ENCODE measurements around the gene LSM3.
A peak's percentile ranks its signal among the peaks of the same experiment; 100 is the strongest.

LSM3 gene

DNA sequence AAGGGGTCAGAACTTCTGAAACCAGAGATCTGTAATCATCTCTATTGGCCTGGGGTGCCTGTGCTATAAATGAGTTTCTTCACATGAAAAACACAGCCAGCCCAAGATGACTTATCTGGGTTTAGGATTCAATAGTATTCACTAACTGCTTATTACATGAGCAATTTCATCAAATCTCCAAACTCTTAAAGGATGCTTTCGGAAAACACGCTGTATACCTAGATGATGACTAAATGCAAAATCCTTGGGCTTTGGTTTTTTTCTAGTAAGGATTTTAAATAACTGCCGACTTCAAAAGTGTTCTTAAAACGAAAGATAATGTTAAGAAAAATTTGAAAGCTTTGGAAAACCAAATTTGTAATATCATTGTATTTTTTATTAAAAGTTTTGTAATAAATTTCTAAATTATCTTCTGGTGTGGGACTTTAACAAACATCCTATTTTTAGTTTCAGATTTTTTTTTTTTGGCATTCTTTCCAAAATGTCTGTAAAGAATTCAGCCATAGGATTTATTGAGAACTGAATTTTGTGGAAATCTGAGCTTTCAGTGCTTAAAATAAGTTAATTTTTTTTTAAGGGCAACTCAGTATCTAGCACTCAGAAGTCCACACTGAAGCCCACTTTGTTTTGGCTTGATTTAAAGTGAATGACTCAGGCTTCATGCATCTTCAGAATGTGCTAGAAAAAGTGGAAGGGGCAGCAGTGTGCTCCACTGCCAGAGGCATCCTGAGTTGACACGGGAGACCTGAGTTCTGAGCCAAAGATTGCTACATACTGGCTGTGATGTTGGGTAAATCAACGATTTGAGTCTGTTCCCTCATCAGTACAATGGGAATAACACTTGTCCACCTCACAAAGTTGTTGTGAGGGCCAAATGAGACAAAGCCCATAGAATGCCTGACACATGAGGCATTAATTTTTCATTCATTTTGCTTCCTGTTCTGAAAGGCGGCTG, 35.1 kb upstream of the LSM3 start:
- DNase-seq (ENCODE audit: low spot score): no peak

GRCh38 chr3:14144423-14145075, 34.1 kb upstream of the LSM3 start:
- DNase-seq (ENCODE audit: low spot score): peak; percentile 96

DNA sequence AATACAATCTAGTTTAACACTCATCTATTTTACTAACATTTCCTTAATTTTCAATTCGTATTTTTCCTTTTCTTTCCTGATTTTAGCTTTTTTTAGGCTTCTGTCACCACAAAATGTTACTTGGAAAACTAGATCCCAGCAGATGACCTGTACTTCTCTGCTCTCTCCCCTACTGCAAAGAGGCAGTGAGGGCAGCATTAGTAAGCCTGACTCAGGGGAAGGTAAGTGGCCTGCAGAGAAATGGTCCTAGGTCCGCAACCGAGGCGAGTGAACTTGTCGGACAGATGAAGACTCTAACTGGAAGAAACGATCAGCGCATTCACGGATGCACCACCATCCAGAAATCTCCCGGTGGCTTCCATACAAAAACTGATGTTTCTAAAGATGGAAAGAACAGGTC, 33.4 kb upstream of the LSM3 start:
- DNase-seq (ENCODE audit: low spot score): no peak

- no peak for DNase-seq (ENCODE audit: low spot score)
Observed at GRCh38 chr3:14145670-14146380, 32.8 kb upstream of the LSM3 start.

- DNase-seq (ENCODE audit: low spot score): no peak
Observed at GRCh38 chr3:14146381-14147065, 32.1 kb upstream of the LSM3 start.

- DNase-seq (ENCODE audit: low spot score): no peak
Observed at GRCh38 chr3:14147066-14147435, 31.6 kb upstream of the LSM3 start.

DNA sequence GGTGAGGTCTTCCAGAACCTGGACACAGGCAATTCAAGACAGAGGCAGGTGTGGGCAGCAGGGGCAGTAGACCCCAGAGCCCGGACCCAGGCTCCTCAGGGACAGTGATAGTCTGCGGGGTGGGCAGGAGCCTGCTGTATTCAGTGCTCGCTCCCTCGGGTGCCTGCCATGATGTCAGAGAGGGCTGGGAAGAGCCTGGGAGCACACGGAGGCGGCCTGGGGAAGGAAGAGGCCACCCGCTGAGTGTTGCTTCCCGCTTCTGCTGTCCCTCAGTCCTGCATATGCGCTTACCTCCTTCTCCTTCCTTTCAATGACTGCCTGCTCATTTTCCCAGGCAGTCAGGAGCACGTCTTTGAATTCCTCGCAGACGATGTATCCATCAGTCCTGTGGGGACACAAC, 31.0 kb upstream of the LSM3 start:
- DNase-seq (ENCODE audit: low spot score): no peak

- no peak for DNase-seq (ENCODE audit: low spot score)
Observed at GRCh38 chr3:14148041-14148985, 30.3 kb upstream of the LSM3 start.

DNA sequence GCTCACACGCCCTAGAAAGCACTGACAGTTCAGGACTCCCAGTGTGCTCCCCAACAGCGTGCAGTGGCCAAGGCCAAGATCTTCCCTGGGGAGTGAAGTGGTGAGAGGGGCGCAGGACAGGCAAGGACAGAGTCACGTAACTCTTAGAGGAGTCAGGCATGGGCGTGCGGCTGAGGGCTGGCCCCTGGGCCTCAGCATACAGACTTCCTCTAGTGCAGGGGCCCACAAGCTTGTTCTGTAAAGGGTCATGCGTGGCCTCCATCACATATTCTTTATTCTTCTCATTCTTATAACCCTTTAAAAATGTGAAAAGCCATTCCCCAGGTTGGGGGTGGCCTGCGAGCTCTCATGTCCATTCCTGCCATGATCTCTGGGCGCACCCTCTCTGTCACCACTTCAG, 28.5 kb upstream of the LSM3 start:
- no peak for DNase-seq (ENCODE audit: low spot score)

GRCh38 chr3:14150491-14151230, 28.0 kb upstream of the LSM3 start:
- no peak for DNase-seq (ENCODE audit: low spot score)

- no peak for DNase-seq (ENCODE audit: low spot score)
Observed at GRCh38 chr3:14151471-14152083, 27.0 kb upstream of the LSM3 start.

- DNase-seq (ENCODE audit: low spot score): peak; percentile 35
Observed at GRCh38 chr3:14152233-14152962, 26.2 kb upstream of the LSM3 start.

DNA sequence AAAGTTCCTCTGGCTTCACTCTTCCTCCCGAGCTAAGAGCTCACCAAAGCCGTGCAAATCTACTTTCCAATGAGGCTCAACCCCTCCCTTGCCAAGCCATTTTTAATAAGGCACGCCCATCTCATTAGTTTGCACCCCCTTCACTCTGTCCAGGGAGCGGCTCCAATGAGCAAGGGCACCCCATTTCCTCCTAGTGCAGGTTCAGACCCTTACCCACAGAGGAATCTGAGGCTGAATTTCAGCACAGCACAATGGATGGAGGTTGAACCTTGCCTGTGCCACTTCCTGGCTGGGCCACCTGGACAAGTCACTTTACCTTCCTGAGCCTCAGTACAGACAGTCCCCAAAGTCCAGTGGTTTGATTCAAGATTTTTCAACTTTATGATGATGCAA, 25.7 kb upstream of the LSM3 start:
- DNase-seq (ENCODE audit: low spot score): no peak

DNA sequence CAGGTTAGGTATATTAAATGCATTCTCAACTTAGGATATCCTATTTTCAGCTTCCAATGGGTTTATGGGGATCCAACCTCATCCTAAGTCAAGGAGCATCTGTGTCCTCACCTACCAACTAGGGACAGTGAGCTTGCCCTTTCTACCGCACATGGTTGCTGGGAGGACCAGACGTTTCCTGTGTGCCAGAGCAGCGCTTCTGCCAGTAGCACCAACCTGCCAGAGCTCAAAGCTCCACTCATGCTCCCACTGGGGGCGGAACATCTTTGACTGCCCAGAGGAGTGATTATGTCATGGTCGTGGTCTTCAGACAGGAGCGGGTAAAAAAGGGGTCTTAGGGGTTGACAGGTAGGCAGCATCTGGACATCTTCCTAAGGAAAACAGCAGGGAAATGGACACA, 25.0 kb upstream of the LSM3 start:
- DNase-seq (ENCODE audit: low spot score): no peak

GRCh38 chr3:14154276-14154675, 24.3 kb upstream of the LSM3 start:
- no peak for DNase-seq (ENCODE audit: low spot score)

- DNase-seq (ENCODE audit: low spot score): no peak
Observed at GRCh38 chr3:14154895-14155440, 23.6 kb upstream of the LSM3 start.

DNA sequence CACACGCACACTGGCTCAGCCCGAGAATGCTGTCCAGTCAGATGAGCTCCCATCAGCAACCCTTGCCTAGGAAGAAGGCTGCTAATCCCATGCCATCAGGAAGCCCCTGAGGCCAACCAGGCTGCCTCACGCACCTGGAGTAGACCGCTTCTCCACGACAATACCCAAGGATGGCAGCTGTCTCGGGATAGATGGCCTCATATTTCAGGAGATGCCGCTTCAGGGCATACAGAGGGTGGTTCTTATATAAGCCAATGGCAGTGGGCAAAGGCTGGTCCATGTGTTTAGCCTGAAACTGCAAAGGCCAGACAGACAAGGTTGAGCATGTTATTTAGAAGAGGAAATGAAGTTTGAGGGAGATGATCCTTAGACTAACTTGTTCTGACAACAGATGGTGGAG, 22.4 kb upstream of the LSM3 start:
- no peak for DNase-seq (ENCODE audit: low spot score)

- no peak for DNase-seq (ENCODE audit: low spot score)
Observed at GRCh38 chr3:14156843-14157561, 21.6 kb upstream of the LSM3 start.

Measured in CD4-positive, alpha-beta T cell treated with Interleukin-2 at 100 ng/mL for 4 hours (primary cell).